NCI-H1694 treated with DMSO at 0.1 percent for 48 hours (cell line): ENCODE measurements around the gene CACNA1D.

Experiments
- DNase-seq: peaks from one replicate; lab custom pipeline; 2025; lab: John Stamatoyannopoulos, UW

The CACNA1D gene

DNA sequence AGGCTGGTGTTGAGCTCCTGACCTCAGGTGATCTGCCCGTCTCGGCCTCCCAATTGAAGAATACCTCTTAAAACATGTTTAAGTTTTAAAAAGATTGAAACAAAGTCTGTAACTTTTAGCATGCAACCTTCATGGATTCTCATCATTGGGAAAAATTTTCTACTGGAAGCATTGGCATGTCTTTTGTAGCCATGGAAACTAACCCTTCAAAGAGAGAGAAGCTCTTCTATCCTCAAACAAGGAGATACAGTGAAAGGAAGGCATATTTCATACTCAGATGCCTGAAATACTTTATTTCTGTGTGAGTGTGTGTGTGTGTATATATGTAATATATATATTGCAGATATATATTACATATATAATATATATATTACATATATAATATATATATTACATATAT lies 196.9 kb downstream of the CACNA1D start:
- no peak for DNase-seq

DNA sequence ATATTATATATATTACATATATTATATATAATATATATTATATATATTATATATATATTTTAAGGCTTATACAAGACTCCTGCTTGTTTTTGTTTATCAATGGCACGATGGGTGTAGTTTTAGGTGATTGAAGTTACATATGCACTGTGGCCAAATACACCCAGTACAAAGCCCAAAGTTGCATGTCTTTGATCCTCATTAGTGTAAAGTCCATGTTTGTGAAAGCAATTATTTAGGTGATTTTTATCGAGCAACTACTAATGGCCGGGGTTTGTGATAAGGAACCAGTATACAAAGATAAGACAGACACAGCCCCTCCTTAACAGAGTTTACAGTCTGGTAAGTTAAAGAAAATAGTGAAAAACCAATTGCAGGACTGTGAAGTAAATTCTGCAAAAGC lies 197.5 kb downstream of the CACNA1D start:
- DNase-seq = no peak

DNA sequence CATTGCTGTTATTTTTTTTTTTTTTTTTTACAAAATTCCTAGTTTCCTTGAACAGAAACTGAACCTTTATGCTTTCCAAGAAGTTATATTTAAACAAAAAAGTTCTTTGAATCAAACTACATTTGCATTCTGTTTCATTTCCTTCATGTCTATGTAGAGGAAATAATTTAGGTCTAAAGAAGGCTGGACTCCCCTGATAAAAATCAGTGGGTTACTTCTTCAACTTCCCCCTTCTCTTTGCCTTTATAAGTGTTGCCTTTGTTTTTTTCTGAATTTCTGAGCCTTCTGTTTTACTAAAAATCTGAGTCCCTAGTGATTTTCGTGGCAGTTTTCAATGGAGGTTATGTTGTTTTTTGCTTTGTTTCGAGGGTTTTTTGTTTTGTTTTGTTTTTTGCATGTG lies 199.0 kb downstream of the CACNA1D start:
- DNase-seq = no peak

DNA sequence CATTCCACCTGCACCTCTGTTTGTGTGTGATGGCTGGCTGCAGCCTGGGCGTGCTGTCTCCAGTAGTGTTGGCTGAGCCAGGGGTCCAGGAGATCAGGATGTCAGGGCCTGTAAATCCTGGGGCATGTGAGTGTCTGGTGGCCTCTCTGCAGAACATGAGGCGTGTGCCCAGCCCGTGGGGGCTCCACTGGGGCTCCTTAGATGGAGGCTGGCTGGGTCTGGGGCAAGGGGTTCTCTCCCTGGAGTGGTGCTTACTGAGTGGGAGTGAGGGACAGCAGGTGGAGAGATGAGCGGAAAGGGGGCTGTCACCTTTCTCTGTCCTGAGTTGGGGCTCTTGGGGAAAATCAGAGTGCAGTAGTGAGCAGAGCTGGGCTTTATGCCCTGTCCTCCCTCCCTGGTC lies 199.6 kb downstream of the CACNA1D start:
- no peak for DNase-seq

DNA sequence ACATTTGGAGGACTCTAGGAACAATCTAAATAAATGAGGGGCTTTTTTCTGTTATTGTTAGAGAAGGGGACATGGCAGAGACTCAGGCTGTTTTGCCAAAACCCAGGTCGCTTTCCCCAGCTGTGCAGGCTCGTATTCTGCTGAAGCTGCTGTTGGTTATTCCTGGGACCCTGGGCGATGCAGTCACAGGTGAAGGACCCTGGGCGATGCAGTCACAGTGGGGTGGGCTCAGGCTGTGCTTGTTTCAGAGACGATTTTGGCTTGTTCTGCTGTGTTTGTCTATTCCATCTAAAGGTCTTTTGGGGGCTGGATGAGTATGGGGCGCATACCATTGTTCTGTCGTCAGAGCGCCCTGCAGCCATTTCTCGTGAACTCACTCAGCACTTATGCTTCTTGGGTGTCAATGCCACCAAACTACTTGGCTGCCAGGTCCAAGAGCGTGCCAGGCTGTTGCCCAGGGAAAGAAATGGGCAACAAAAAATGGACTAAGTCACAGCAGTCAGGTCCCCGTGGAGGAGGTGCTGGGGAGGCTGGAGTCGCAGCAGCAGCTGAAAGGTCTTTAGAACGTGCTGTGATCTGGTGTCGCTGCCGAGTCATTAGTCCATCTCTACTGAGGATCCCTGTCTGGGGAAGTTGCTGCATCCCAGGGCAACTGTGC lies 200.4 kb downstream of the CACNA1D start:
- DNase-seq = no peak

DNA sequence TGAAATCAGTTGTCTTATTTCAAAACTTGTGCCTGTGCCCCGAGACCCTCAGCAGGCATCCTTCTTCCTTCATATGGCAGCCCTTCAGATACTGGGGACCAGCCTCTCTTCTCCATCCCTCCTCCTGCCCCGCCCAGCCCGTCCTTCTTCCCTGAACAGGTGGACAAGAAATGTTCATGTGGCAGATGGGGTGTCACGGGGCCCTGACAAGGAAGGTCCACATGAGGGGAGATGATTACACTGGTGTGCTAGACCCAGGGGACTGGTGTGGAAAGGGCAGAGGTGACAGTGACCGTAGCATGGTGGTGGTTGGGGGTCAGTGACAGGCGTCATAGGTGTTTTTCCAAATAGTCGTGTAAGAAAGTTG lies 200.9 kb downstream of the CACNA1D start:
- no peak for DNase-seq

DNA sequence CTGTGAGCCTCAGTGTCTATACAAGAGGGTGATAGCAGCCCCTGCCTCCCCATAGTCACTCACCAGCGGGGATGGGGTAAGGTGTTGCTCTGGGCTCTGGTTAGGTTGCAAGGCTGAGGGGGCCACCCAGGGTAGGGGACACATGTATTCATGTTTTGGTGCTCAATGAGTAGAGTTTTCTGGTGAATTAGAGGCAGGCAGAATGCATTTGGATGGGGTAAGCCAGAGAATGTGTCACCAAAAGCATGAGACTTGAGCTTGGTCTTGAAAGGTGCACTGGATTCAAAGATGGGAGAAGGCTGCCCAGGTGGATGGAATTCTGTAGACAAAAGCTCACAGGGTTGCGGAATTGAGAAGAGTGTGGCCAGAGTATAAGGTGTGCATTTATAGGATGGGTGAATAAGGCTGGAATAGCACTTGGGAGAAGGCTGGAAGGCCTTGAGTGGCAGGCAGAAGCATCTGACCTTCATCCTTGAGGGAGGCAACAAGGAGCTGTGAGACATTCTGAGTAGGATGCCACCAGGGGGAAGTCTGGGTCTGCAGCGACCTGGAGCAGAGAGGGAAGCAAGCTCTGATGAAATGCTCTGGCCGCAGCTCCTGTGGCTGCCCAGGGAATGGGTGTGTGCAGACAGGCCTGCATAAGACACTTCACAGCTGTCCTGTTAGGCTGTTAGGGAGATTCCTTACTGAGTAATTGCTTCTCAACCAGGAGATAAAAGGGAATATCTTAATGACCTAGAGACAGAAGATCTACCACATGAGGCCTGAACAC lies 202.2 kb downstream of the CACNA1D start:
- no peak for DNase-seq

DNA sequence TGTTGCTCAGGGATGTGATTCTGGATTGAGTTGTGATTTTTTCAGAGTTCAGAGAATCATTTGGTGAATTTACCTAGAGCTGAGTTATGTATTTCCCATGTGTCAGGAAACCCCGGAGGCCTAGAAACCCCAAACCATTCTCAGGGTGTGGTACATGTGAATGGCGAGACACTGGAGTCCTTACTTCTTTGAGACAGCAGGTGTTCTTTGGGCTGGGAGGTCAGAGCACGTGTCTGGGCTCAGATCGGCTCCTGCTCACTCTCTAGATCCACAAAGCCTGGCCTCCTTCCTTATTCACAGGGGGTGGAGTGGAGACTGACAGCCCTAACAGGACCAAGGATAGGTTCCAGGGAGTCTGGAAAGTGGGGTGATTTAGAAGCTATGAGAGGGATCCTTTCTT lies 206.0 kb downstream of the CACNA1D start:
- DNase-seq = no peak

DNA sequence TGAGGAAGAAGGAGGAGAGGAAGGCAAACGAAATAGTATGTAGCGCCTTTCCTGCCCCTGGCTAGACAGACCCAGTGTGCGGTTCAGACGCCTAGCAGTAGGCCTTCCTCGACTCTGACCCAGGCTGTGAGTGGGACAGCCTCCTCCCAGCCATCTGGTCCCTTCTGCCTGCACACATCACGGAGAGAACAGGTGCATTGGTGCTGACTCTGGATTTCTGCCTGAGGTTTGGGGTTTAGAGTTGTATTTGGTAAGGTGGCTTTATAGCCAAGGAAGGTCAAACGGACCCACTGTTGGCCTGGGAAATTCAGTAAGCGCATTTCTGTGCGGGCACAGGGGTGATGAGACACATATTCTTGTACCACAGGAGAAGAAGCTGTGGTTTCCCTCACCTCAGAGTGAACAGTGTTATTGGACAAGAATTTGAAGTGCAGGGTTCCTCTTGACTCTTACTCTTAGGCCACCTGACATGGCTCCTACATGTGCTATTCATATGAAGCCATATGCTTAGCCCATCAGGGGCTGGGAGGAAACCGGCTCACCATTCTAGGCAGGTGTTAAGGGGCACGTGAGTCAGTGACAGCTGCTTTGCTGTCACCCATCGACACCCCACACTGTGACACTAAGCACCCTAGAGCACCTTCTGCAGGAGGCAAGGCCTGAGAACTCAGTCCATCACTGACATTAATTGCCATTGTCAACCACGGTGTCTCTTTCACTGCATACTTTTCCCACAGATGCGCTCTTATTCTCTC lies 208.5 kb downstream of the CACNA1D start:
- DNase-seq = no peak

DNA sequence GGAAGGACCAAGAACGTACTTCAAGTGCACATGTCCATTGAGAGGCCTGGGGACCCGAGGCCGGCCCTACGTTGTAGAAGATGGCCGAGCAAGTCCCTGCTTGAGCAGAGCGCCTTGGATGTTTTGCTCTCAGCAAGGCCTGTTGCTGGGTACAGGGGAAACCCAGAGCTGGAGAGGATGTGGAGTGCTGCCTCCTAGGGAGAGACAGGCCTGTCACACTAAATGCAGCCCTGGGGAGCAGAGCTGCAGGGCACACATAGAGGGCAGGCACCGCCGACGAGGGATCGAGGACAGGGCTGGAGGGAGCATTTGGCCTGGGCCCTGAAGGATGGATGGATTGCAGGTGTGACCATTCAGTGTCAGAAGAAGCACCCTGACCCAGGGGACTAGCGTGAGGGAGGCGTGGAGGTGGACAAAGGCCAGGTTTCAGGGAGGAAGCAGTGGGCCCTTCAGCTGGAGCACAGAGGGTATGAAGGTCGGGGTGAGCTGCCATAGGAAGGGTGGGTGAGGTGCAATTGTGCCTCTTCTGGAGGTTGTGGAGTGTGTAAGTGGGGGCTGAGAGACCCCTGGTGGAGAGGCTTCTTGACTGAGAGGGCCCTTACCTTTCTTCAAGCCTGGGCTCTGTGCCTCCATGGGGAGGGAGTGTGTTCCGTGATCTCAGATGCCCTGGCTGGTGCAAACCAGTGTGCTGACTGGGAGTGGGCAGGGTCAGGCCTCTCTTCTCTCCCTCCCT lies 209.4 kb downstream of the CACNA1D start:
- DNase-seq = no peak

DNA sequence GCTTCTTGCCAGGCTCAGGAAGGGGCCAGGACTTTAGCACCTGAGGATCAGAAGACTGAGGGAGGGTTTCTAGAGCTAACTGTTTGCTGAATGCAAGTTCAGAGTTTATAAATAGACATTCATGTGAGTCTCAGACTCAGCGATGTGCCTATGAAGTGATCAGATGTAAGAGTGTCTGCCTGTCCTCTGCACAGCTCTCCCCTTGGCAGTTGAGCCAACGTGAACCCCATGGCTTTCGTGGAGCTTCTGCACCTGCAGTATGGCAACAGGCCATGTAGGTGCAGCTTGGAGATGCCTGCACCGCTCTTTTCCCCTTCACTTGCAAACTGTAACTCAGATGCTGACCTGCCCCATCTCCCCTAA lies 209.9 kb downstream of the CACNA1D start:
- DNase-seq = no peak

DNA sequence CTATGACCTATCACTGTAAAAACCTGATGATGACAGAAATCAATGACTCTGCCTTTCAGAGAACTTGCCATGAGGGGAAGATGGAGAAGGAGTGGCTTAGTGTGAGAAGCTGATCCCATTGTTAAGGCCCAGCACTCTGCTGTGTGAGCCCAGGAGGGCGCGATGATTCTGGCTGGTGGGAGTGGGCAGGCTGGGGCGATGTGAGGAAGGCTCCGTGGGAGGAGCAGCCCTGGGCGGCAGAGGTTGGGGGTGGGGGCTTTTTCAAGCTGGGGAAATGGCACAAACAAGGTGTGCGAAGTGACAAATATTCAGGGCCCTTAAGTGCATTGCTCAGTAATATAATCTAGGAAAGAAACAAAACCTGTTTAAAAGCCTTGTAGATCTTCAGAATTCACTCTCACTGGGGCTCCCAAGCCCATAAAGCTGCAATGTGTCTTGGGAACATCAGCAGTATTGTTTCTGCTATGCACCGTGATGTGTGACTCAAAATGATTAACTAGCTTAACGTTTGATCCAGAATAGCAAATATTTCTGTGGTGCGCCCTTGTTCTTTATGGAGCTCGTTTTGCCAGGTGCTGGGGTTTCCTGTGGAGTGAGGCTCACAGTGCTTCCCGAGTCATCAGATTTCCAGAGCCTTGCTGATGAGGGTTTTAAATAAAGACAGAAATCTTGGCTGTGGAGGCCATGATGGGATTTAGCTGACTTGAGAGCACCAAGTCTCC lies 210.8 kb downstream of the CACNA1D start:
- no peak for DNase-seq

DNA sequence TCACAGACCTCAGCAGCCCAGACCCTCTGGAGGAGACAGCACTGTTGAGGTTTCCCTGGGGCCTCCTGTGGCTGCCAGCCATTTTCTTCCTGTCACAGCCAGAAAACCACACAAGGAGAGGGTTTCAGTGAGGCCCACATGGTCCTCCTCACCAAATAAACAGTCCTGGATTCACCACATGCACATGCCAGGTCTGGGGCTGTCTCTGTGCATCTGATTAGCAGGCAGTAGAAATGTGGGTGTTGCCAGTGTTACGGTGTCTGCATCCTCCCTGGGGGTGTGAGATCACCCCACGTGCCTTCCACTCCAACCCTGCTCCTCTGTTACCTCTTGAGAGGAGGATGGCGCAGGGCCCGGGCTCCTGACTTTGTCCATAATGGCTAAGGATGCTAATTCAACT lies 211.4 kb downstream of the CACNA1D start:
- DNase-seq = no peak

DNA sequence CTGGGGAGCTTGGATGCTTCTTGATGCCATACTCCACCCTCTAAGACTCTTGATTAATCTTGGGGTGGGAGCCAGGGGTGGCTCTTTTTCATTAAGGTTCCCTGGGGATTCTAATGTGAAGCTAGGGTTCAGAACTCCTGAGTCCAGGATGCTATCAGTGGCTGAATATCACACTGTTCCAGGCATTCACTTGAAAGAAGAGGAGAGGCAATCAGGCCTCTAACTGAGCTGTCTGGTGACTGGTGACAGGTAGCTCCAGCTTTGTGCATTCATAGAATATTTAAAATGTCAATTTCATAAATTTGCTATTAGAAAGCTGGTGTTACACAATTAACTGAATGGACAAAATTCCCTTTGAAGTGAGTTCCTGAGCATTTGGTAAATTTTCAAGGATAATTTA lies 212.8 kb downstream of the CACNA1D start:
- no peak for DNase-seq

DNA sequence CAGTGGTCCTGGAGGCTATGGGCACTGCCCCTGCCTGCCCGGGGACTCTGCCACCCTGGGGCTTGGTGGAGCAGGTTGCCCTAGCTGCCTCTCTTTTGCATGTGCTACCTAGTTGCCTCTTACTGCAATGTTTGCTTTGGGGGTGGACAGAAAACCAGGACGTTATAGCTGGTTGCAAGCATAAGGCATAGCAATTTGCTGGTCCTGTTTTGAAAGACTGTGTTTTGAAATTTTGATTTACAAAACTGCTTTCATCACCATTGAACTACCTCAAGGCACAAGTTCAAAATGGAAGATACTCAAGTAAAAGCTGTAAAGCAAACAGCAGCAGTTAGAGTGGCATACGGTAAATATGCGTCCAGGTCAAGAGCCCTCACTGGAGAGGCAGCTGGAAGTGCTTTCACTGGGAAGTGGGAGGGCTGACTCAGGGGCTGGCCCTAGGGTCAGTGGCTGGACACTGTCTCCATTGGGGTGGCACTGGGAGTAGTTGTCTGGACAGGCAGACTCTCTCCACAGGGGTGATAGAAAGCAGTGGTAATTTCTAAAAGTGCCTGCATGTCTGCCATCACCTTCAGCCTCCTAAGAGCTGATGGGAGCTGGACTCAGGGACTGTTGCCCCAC lies 213.7 kb downstream of the CACNA1D start:
- DNase-seq = no peak

DNA sequence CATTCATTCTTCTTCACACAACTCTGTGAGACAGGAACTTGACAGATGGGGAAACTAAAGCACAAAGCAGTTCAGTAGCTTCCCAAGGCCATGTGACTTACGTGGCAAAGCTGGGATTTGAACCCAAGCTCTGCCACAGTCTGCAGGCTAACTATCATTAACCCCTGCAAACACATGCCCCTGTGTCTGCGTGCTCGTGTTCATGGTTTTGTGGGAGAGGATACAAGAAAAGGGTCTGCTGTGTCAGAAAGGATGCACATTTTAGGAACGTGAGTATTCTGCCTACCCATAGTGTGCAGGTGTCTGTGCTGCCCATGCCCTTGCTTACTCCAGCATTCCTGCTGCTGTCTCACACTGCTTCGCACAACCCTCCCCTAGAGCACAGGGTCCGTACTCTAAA lies 214.8 kb downstream of the CACNA1D start:
- DNase-seq = no peak

DNA sequence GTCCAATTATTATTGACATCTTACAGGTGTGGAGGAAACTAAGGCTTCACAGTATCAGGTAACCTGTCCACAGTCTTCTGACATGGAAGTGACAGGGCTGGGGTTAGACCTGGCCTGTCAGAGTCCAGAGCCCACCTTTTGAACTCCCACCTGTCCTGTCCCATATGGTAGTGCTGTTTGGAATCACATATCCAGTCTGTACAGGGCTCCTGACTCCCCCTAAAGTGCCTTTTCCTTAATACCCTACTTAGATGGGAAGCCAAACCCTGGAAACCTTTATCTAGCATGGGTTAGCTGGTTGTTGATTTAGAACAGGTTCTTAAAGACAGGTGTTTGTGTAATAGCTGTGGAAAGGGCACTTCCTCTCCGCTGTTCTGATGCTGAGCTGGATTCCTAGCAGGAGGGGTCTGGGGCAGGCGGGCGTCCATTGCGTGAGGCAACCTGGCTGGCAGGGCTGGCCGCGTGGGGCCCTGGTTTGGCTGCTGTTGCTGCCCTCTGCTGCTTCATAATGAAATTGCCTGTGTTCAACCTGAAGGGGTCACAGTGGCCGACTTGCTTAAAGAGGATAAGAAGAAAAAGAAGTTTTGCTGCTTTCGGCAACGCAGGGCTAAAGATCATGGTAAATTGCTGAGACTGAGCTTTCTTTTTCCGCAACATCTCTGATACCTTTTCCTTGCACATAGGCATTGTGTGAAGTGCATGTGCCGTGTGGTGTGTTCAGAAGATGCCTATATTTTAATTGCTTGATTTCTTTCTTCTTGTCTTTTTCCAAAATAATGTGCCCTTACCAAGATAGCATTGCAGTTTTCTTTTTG lies 215.7 kb downstream of the CACNA1D start:
- peak; percentile 12 for DNase-seq

DNA sequence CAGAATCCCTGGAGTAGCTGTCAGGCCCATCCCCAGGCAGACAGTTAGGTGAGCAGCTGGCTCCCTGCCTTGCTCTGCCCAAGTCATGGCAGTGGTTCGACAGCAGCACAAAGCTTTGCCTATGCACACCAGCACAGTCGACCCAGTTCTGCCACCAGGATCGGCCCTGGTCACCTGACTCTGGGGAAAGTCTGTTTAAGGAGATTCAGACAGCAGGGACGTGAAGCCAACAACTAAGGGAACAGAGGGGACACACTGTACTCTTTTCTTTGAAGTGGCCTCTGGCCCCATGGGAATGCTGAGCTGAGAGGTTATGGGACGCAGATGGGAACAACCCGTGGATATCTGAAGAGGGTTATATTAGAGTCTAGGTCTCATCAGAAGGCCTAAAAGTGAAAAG lies 217.0 kb downstream of the CACNA1D start:
- no peak for DNase-seq

DNA sequence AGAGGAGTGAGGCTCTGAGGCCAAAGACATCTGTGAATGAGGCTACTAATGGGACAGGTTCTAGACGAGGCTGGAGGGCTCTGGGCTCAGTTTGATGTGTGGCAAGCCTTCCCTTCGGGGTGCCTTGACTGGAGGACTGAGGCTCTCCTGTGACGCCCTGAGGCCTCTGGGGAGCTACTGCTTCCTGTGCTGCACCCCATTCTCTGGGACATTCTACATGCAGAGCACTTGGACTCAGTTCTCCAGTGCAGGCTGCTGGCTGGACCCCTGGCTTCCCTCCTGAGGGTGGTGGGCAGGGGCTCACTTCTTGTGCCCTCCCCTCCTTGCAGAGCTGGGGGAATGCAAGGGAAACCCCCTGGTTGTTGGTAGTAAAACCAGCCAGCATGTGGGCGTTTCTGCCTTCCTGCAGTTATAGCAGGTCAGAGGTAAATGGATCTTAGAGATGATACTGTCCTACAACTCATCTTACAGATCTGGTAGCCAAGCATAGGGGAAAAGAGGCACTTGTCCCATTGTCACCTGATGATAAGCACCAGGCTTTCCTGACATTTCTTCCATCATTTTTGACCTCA lies 218.5 kb downstream of the CACNA1D start:
- DNase-seq = no peak

DNA sequence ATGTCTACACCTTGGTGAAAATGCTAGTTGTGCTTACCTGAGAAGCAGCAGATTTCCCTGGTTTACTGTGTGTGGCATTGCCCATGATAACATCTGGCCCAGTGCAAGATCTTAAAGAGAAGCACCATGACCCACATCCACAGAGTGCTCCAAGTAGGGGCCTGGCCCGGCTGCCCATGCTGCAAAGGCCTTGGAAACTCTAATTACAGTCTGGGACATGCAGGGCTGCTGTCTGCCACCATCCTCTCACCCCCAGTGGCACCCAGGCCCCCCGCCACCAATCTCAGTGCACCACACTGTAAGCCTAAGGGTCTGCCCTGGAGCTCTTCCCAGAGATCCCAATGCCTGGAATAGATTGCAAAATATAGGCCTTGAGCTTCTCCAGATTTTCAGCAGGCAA lies 219.2 kb downstream of the CACNA1D start:
- DNase-seq = no peak
